Caco-2 (cell line): Measurements from ENCODE around the gene COG4. TPM values are rescaled to one million over a fixed set of nuclear protein-coding genes. Genes with fewer than 3 reads are reported as not detected.

ENCODE experiments used
- BruUV-seq: library from RNA; stranded (reverse); fragments of 400-500 nt; replicated peaks from 2 replicates; lab custom pipeline; 2021; lab: Mats Ljungman, UMichigan
- CTCF ChIA-PET: fragments of 300-600 bp; sonication (Branson Sonifier 250); formaldehyde crosslinking; loops from one replicate; lab custom pipeline; 2022; ENCODE audit warnings: antibody characterized with exemption; lab: Charles Lee
- POLR2A ChIA-PET: fragments of 300-600 bp; sonication (Branson Sonifier 250); formaldehyde crosslinking; loops from one replicate; lab custom pipeline; 2022; ENCODE audit warnings: antibody characterized with exemption; lab: Charles Lee
- DNase-seq, 2 experiments: peaks; one replicate each; pipeline versions ENCODE4 v3.0.0 to v3.0.0-alpha.2; 2020 to 2022
- H3K27me3 ChIP-seq: replicated peaks from 2 replicates; pipeline ENCODE4 v1.6.0; 2011; ENCODE audit warnings: low read length; ENCODE audit not compliant: control insufficient read depth, insufficient read depth
- H3K36me3 ChIP-seq: 2 replicates; pipeline ENCODE4 v1.5.1; 2011; ENCODE audit warnings: low read length; ENCODE audit not compliant: control insufficient read depth, insufficient read depth
- H3K4me1 ChIP-seq: fragments of 250-450 bp; sonication (Bioruptor Pico); 2 replicates; pipeline ENCODE4 v1.5.1; 2020; ENCODE audit warnings: mild to moderate bottlenecking
- H3K4me3 ChIP-seq: 2 replicates; pipeline ENCODE4 v1.5.1; 2011; ENCODE audit warnings: low read depth, mild to moderate bottlenecking, control low read depth, low read length
- H3K9me3 ChIP-seq: fragments of 250-450 bp; sonication (Bioruptor Pico); 2 replicates; pipeline ENCODE4 v1.5.1; 2020; ENCODE audit warnings: mild to moderate bottlenecking, moderate library complexity
- H3K27ac Mint-ChIP-seq: one replicate; pipeline ENCODE4 v1.8.0; 2022; ENCODE audit warnings: mixed read lengths; ENCODE audit not compliant: unreplicated experiment
- H3K27me3 Mint-ChIP-seq: one replicate; pipeline ENCODE4 v1.8.0; 2022; ENCODE audit warnings: mixed read lengths; ENCODE audit not compliant: insufficient read depth, unreplicated experiment
- H3K36me3 Mint-ChIP-seq: one replicate; pipeline ENCODE4 v1.8.0; 2022; ENCODE audit warnings: mild to moderate bottlenecking, mixed read lengths; ENCODE audit not compliant: insufficient read depth, unreplicated experiment
- H3K4me1 Mint-ChIP-seq: one replicate; pipeline ENCODE4 v1.8.0; 2022; ENCODE audit warnings: low read depth, mixed read lengths; ENCODE audit not compliant: unreplicated experiment
- H3K4me3 Mint-ChIP-seq: one replicate; pipeline ENCODE4 v1.8.0; 2022; ENCODE audit warnings: mild to moderate bottlenecking, moderate library complexity, mixed read lengths; ENCODE audit not compliant: unreplicated experiment
- H3K9me3 Mint-ChIP-seq: one replicate; pipeline ENCODE4 v1.8.0; 2022; ENCODE audit warnings: mixed read lengths; ENCODE audit not compliant: unreplicated experiment
- intact Hi-C: fragments of 100-400 bp; cut with micrococcal nuclease; formaldehyde crosslinking; loops from one replicate; pipeline ENCODE4 v1.10.0; 2022; ENCODE audit not compliant: unreplicated experiment
- total RNA-seq: library from RNA; stranded (reverse); gene quantifications from 2 replicates; pipeline ENCODE4 v1.2.3, GENCODE V29; 2022
- TF ChIP-seq, protein P1 (sequence below), 2 experiments: fragments of 200-600 bp in 1 of 2; IDR thresholded peaks; 1 replicate in 1 of 2; 2 replicates in 1 of 2; pipeline versions ENCODE4 v1.5.1 to v1.8.0; 2011 to 2022; ENCODE audit warnings: antibody characterized with exemption in 1 of 2, control low read depth in 1 of 2, inconsistent platforms in 1 of 2, low read depth in 1 of 2, low read length in 1 of 2, mild to moderate bottlenecking in 1 of 2, moderate library complexity in 1 of 2; ENCODE audit not compliant: insufficient read depth in 1 of 2, severe bottlenecking in 1 of 2, unreplicated experiment in 1 of 2

Gene COG4
- total RNA-seq, 1 experiment from 2014 or later: 88.5 TPM

- TF ChIP-seq, protein P1, sequence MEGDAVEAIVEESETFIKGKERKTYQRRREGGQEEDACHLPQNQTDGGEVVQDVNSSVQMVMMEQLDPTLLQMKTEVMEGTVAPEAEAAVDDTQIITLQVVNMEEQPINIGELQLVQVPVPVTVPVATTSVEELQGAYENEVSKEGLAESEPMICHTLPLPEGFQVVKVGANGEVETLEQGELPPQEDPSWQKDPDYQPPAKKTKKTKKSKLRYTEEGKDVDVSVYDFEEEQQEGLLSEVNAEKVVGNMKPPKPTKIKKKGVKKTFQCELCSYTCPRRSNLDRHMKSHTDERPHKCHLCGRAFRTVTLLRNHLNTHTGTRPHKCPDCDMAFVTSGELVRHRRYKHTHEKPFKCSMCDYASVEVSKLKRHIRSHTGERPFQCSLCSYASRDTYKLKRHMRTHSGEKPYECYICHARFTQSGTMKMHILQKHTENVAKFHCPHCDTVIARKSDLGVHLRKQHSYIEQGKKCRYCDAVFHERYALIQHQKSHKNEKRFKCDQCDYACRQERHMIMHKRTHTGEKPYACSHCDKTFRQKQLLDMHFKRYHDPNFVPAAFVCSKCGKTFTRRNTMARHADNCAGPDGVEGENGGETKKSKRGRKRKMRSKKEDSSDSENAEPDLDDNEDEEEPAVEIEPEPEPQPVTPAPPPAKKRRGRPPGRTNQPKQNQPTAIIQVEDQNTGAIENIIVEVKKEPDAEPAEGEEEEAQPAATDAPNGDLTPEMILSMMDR (IDR thresholded peaks at IDR 0.05; ENCODE audit: insufficient read depth in 1 of 2, low read depth in 1 of 2, low read length in 1 of 2, severe bottlenecking in 1 of 2, unreplicated experiment in 1 of 2): no peak
- ChIA-PET POLR2A (no interaction called here), CTCF (no interaction called here)
- intact Hi-C loops: no loop called here
- no TSS peak for BruUV-seq
- Histone ChIP-seq H3K27me3 (no peaks in the 10 kb centered on the region), H3K4me1 (no peaks in the 10 kb centered on the region), H3K4me3 (no peak overlapping the region), H3K9me3 (no peaks in the 10 kb centered on the region), H3K36me3 (peaks cover 10% of the 10 kb centered on the region)
- Mint-ChIP-seq H3K27me3 (no peaks in the 10 kb centered on the region), H3K4me3 (no peak overlapping the region), H3K4me1 (no peaks in the 10 kb centered on the region), H3K27ac (no peak overlapping the region), H3K9me3 (no peaks in the 10 kb centered on the region), H3K36me3 (peaks cover 38% of the 10 kb centered on the region)
- no peak for DNase-seq
Observed at GRCh38 chr16:70493802-70494201, 29.6 kb downstream of the COG4 start.

DNA sequence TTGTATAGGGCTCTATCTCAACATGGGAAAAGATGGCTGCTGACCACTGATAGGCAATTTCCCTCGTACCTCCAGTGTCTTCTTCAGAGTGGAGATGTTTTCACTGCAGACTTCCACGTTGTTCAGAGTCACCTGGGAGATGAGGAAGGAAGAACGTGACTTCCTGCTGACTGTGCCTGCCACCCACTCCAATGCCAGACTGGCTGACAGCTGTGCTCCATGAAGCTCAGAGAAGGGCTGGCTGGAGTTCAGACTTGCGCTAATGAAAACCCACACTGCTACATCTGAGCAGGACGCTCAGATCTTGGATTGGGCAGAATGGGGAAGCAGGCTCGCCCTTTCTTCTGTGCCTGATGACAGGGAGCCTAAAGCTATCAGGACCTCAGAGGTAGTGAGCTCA, 33.1 kb downstream of the COG4 start:
- BruUV-seq: no TSS peak
- peaks cover 2% of the 10 kb centered on the region for H3K36me3 ChIP-seq
- POLR2A ChIA-PET: interaction anchor here (0.6 kb wide), 1 partner anchor 109 kb away, joined by 3 read pairs; no protein-coding TSS in a partner anchor
- TF ChIP-seq, protein P1 (IDR thresholded peaks at IDR 0.05; ENCODE audit: insufficient read depth in 1 of 2, low read depth in 1 of 2, low read length in 1 of 2, severe bottlenecking in 1 of 2, unreplicated experiment in 1 of 2): no peak
- H3K27me3 ChIP-seq: no peaks in the 10 kb centered on the region
- CTCF ChIA-PET: no interaction called here
- no peak overlapping the region for H3K4me3 Mint-ChIP-seq
- no peak overlapping the region for H3K27ac Mint-ChIP-seq
- H3K36me3 Mint-ChIP-seq: peaks cover 46% of the 10 kb centered on the region
- no peak for DNase-seq
- no peaks in the 10 kb centered on the region for H3K9me3 Mint-ChIP-seq
- no peak overlapping the region for H3K4me3 ChIP-seq
- intact Hi-C loops: no loop called here
- no peaks in the 10 kb centered on the region for H3K27me3 Mint-ChIP-seq
- no peaks in the 10 kb centered on the region for H3K9me3 ChIP-seq
- H3K4me1 Mint-ChIP-seq: no peaks in the 10 kb centered on the region
- H3K4me1 ChIP-seq: no peaks in the 10 kb centered on the region

- no peaks in the 10 kb centered on the region for H3K27me3 Mint-ChIP-seq
- BruUV-seq: no TSS peak
- Histone ChIP-seq H3K4me1 (no peaks in the 10 kb centered on the region), H3K4me3 (no peak overlapping the region), H3K36me3 (peaks cover 3% of the 10 kb centered on the region), H3K9me3 (no peaks in the 10 kb centered on the region), H3K27me3 (no peaks in the 10 kb centered on the region)
- no peak for DNase-seq
- H3K4me3 Mint-ChIP-seq: no peak overlapping the region
- CTCF ChIA-PET: no interaction called here
- H3K27ac Mint-ChIP-seq: no peak overlapping the region
- peaks cover 46% of the 10 kb centered on the region for H3K36me3 Mint-ChIP-seq
- intact Hi-C loops: no loop called here
- TF ChIP-seq, protein P1 (IDR thresholded peaks at IDR 0.05; ENCODE audit: insufficient read depth in 1 of 2, low read depth in 1 of 2, low read length in 1 of 2, severe bottlenecking in 1 of 2, unreplicated experiment in 1 of 2): no peak
- no peaks in the 10 kb centered on the region for H3K9me3 Mint-ChIP-seq
- POLR2A ChIA-PET: no interaction called here
- no peaks in the 10 kb centered on the region for H3K4me1 Mint-ChIP-seq
Observed at GRCh38 chr16:70484867-70485266, 38.5 kb downstream of the COG4 start.
